ENCODE results near the gene ZMYND15.
"Not testable (repeated sequence)": the region's sequence is repeated elsewhere in the genome, so short reads cannot be mapped to it uniquely, and the experiment has no call there.

The ZMYND15 gene, protein sequence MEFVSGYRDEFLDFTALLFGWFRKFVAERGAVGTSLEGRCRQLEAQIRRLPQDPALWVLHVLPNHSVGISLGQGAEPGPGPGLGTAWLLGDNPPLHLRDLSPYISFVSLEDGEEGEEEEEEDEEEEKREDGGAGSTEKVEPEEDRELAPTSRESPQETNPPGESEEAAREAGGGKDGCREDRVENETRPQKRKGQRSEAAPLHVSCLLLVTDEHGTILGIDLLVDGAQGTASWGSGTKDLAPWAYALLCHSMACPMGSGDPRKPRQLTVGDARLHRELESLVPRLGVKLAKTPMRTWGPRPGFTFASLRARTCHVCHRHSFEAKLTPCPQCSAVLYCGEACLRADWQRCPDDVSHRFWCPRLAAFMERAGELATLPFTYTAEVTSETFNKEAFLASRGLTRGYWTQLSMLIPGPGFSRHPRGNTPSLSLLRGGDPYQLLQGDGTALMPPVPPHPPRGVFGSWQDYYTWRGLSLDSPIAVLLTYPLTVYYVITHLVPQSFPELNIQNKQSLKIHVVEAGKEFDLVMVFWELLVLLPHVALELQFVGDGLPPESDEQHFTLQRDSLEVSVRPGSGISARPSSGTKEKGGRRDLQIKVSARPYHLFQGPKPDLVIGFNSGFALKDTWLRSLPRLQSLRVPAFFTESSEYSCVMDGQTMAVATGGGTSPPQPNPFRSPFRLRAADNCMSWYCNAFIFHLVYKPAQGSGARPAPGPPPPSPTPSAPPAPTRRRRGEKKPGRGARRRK

DNA sequence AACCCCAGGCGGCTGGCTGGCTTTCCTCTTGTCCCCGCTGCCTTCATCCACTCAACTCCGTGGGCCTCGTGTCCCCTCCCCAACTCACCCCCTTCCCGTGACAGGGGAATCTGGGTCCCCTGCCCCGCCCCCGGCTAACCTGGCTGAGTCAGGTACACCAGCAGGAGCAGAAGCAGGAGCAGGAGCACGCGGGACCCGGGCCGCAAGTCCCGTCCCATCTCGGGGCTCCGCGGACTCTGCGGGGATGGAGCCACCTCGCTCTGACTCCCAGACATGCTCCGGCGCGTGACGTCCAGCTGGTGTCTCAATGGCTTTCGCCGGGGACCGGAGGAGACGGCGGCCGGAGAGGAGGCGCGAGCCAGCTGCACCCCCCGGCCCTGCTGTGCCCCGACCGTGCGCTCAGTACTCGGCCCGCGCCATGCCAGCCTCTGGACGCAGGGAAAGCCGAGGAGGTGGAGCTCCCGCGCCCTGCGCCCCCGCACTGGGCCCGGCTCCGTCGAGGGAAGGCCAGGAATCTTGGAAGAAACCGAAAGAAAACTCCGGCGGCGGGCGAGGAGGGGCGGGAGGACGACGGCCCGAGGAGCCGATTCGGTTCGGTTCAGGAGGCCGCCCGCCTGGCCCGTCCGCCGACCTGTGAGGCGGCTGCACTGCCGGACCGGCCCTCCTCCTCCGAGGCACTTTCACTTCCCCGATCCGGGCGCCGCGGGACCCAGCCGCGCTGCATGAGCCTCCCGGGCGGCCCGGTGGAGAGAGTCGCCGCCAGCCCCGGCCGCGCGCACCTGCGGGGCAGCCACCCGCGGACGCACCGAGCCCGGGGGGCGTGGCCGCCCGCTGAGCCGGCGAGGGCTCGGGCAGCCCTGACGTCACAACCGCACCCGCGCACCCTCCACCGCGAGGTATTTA is at the start of gene ZMYND15, which contains the start of gene CXCL16:
Gene ZMYND15, plus strand, starts transcription at position 712 of the 903 bp plus-strand sequence. CDS start 716 bp downstream, outside the sequence.
Gene CXCL16, minus strand, starts transcription at position 807 of the 903 bp plus-strand sequence. Its CDS starts 589 bp downstream, at position 218.
- peak; percentile 75 to 88 (median 81) for DNase-seq

DNA sequence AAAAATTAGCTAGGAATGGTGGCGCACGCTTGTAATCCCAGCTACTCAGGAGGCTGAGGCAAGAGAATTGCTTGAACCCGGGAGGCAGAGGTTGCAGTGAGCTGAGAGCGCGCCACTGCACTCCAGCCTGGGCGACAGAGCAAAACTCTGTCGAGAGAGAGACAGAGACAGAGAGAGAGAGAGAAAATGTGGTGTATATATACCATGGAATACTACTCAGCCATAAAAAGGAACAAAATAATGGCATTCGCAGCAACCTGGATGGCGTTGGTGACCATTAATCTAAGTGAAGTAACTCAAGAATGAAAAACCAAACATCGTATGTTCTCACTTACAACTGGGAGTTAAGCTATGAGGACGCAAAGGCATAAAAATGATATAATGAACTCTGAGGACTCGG is 49.8 kb upstream of the ZMYND15 start:
- not testable (repeated sequence) for DNase-seq

DNA sequence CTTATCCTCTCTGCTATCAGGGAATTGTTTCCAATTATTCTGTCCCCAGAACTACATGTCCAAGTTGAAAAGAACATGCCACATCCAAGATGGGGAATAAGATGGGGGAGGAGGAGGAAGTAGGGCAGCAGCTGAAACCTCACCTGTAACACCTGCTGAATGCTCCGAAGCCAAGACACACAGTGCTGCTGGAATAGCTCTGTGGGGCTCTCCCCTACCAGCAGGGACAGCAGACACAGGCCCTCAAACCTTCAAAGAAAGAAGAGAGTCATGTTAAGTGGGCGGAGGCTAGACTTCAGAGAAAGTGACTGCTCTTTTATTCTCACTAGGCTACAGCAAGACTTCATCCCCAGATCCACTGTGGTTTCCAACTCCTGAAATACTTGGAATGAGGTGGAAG is 48.9 kb upstream of the ZMYND15 start:
- DNase-seq, result no peak

DNA sequence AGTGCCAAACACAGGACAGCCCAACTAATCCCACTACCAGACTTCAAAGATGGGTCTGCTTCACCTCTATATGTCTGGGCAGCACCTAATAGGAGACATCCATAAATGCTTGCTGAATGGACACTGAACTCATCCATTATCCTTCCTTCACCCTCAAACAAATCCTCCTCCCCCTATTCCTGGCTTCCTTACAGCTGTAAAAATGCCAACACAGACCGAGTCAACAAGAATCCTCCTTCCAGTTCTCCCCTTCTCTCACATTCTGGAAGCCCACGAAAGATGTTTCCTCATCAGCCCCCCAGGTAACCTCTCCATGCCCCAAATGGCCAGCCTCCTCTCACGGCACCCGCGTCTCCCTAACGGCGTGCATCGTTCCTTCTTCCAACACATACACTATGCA is 47.9 kb upstream of the ZMYND15 start:
- no peak for DNase-seq

DNA sequence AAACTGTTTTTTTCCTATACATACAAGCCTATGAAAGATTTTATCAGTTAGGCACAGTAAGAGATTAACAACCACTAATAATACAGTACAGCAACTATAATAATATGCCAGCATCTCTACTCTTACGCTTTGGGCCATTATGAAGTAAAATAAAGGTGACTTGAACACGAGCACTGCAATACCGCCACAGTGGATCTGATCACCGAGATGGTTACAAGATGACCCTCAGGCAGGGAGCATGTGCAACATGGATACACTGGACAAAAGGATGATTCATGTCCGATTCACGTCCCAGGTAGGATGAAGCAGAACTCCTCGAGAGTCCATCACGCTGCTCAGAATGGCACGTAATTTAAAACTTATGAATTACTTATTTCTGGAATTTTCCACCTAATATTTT is 46.2 kb upstream of the ZMYND15 start:
- DNase-seq, result no peak

DNA sequence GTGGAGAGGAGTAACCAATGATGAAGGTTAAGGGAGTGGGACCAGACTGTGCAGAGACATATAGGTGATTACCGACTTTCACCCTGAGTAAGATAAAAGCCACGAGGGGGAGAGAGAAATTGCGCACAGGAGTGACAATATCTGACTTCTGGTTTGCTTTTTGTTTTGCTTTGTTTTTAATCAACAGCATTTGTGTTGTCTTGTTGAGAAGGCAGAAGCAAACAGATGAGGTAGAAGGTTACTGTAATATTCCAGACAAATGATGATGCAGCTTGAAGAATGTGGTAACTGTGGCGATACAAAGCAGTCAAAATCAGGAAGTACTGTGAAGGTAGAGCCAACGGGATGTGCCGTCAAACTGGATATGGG is 43.2 kb upstream of the ZMYND15 start:
- DNase-seq, result peak in 1 of 3 donors; percentile 24

DNA sequence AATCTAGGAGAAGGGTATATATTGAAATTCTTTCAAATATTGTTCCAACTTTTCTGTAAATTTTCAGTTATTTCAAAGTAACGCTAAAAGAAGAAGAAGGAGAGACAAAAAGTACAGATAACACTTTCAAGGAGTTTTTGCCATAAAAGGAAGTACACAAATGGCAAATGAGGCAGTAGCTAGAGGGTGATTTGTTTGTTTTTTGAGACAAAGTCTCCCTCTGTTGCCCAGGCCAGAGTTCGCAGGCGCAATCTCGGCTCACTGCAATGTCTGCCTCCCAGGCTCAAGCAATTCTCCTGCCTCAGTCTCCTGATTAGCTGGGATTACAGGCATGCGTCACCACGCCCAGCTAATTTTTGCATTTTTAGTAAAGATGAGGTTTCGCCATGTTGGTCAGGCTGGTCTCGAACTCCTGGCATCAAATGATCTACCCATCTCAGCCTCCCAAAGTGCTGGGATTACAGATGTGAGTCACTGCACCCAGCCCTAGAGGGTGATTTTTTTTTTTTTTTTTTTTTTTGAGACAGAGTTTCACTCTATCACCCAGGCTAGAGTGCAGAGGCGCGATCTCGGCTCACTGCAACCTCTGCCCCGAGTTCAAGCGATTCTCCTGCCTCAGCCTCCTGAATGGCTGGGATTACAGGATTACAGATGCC is 40.1 kb upstream of the ZMYND15 start:
- peak in 2 of 3 donors; percentile 33 to 45 for DNase-seq

DNA sequence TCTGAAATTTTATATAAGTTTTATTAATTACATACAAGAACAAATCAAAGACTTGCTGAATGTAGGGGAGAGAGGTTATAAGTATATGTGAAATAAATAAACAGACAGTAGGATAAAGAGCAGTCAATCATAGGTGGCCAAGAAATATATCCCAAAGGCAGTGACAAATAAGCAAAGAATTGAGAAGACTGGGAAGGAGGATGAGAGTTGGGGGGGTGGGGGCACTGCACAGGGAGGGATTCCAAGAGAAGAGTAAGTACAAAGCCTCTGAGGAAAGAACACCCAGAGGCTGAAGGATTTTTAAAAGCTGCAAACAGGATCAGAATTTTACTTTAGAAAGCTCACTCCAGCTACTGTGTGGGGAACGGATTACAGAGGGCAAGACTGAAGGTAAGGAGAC is 38.5 kb upstream of the ZMYND15 start:
- DNase-seq, result no peak

DNA sequence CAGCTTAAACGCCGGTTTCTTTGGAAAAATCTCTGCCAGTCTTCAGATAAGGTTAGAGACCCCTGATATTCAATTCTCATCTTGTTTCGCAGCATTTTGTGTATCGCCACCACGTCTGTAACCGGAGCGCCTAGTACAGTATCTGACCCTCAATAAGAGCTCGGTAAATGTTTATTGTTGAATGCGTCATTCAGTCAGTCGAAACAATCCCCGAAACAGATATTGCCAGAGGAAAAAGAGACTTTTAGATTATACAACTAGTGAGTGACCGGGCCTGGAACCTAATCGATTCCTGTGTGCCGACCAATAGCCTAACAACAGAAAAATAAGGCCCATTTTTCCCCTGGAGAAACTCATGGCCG is 36.3 kb upstream of the ZMYND15 start:
- no peak for DNase-seq

DNA sequence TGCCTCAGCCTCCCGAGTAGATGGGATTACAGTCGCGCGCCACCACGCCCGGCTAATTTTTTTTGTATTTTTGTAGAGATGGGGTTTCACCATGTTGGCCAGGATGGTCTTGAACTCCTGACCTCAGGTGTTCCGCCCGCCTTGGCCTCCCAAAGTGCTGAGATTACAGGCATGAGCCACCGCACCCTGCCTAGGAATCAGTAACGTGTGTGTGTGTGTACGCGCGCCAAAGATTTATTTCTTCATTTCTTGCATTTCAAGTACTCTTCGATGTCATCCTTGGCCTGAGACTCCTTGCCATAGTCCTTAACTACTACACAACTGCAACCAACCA is 35.1 kb upstream of the ZMYND15 start:
- DNase-seq, result not testable (repeated sequence)

DNA sequence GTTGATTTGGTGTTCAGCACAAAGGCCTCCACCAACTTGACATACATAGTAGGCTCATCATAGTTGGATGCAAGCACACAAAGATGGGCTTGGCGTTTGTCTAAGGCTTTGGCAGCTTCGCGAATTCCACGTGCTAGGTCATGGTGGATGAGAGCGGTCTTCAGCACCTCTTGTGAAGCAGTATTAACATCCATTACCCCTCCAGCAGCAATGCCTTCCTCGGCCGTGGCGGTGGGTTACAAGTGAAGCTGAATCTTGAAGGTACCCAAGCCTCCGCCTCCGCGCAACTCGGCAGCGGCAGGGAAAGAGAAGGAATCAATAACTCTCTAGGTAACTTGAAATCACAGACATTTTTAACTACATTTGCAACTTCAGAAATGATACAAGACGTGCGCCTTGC is 34.6 kb upstream of the ZMYND15 start:
- DNase-seq, result no peak

DNA sequence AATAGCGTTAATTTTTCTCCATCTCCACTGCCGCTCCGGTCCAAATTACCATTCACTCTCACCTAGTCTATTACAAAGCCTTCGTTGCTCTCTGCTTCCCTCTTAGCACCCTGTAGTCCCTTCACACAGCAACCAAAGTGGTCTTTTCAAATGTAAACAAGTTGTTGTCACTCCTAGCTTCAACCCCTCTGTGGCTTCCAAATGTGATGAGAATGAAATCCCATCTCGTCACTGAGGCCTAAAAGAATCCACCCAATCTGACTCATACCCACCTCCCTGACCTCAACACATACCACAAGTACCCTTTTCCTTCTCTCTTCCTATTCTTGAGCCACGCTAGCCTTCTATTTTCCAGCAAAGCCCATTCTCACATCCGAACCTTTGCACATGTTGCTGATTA is 33.5 kb upstream of the ZMYND15 start:
- DNase-seq, result peak in 2 of 3 donors; percentile 52 to 56

DNA sequence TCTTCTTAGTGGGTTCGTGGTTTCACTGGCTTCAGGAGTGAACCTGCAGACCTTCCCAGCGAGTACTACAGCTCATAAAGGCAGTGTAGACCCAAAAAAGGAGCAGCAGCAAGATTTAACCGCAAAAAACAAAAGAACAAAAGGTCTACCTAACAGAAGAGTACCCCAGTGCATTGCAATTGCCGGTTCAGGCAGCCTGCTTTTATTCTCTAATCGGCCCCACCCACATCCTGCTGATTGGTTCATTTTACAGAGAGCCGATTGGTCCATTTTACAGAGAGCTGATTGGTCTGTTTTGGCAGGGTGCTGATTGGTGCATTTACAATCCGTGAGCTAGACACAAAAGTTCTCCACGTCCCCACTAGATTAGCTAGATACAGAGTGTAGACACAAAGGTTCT is 31.2 kb upstream of the ZMYND15 start:
- peak in 1 of 3 donors; percentile 34 for DNase-seq

DNA sequence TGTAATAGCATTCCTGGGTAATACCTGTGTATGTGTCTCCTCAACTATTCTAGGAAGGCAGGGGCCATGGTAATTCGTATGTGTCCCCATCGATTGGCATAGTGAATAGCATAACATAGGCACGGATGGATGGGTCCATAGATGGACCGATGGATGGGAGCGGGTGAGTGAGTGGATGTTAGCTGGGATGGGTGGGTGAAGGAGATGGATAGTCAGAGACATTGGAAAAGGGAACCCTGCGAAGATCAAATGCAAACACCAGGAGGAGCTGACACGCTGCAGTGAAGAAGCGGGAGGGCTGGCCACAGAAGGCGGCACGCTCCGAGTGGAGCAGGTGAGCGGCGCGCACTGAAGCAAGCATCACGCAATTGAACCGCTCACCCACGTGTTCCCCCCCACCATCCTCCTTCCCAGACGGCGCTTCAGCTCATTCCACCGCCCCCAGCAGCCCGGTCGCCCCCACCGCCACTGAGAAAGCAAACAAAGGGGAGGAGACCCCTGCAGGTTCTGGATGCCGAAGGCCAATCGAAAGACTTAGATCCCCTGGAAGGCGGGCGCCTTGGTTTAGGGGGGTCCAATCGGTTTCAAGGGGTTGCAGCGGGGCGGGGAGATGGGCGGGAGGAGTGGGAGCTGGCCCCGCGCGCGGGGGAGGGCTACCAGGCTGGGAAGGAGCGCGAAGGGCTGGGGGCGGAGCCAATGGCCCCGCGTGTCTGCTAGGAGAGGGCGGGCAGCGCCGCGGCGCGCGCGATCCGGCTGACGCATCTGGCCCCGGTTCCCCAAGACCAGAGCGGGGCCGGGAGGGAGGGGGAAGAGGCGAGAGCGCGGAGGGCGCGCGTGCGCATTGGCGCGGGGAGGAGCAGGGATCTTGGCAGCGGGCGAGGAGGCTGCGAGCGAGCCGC is 29.6 kb upstream of the ZMYND15 start, which contains the start of gene ARRB2:
Gene ARRB2, plus strand, starts transcription at position 839 of the 899 bp plus-strand sequence. CDS start 90 bp downstream, outside the sequence.
- peak; percentile 99 to 100 (median 99) for DNase-seq

DNA sequence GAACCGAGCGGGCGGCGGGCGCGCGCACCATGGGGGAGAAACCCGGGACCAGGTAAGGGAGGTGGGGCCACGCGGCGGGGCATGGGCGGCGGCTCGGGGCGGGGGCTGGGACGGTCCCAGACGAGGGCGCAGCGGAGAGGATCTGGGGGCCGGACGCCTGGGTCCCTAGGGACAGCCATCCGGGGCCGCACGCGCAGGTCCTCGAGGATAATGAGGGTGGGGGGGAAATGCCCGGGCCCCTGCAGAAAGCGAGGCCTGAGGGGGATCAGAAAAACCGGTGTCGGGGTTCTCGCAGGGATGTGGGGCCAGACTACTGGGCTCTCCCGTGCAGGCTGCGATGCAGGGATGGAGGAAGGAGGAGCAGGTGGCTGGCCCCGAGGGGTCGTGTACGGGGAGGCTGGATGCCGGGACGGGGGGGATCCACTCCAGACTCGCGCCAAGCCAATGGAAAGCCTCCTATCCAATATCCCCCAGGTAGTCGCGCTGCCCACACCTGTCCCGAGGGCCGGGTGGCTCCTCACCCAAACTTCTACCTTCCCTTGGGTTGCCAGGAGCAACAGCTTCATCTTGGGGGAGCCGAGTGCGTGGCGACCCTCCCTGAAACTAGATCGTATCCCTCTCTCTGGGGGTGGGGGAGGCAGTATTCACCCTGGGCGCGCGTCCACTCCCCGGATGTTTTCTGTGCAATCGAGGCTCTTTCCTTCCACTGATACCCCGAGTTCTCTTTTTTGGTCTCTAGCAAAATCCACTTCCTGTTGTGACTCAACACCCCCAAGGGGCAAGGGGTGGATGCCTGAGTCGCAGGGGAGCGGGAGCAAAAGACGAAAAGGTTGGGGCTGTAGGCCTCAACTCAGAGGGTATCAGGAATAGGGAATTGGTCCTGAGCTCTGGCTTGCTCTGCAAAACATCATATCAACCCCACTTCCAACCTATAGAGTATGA is 28.7 kb upstream of the ZMYND15 start:
- DNase-seq, result peak; percentile 60 to 80 (median 65)

DNA sequence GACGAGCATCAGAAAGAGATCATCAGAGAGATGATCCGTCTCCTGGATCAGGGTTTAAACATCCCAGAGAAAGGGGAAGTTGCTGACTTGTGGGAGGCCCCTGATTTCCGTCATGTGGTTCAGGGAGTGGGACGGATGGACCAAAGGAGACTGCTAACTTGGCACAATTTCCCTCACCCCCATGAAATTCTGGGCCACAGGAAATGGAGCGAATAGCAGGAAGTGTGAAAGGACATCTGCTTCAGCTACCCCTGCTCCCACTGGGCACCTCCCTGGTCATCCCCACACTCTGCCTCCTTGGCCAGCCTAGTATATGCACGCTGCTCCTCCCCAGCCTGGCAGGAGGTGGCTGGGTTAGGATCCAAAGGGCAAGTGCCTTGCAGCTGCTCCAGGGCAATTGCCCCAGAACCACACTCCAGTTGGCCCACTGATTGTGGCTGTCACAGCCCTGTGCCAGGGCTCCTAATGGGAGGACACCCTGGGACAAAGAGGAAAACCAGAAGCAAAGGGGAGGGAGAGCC is 27.9 kb upstream of the ZMYND15 start:
- peak; percentile 84 to 92 (median 84) for DNase-seq

DNA sequence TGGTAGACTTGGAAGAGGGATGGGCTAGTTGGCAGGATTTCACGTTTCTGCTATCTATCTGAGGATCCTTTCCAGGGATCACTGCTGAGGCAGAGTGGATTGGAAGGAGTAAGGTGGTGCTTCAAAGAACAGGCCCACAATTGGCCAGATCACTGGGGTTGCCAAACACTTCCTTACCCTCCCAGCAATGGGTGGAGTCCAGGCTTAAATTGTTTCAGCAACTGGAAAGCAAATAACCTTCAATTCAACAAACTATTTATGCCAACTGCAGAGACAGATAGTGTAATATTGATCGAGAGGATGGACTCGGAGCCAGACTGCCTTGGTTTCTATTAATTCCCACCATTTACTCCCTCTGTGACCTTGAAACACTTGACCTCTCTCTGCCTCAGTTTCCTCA is 27.1 kb upstream of the ZMYND15 start:
- peak; percentile 61 to 69 (median 66) for DNase-seq

DNA sequence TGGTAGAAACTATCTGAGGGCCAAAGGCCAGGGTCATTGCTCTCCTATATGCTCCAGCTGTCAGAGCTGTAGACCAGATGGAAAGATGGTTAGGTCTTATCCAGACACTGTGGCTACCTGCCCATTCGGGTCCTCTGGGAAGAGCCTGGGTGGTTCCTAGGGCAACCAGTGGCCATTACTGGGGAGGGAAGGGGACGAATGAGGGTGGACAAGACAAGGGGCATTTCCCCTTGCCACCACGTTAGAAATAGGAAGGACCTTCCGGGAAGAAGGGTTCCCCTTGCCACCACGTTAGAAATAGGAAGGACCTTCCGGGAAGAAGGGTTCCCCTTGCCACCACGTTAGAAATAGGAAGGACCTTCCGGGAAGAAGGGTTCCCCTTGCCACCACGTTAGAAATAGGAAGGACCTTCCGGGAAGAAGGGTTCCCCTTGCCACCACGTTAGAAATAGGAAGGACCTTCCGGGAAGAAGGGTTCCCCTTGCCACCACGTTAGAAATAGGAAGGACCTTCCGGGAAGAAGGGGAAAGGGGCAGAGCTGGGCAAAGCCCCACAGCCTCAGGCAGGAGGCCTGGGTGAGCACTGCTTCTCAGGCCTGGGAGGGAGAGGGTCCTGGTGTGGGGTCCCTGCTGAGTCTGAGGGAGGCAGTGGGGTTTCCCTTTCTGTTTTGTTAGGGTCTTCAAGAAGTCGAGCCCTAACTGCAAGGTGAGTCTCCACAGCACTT is 25.1 kb upstream of the ZMYND15 start:
- peak in 2 of 3 donors; percentile 47 to 68 for DNase-seq

All from suppressor macrophage treated with lipopolysaccharide for 1 hour (primary cell).